A549 treated with ZK216348 at 1 μM for 4 hours (cell line): ENCODE data around the gene TRMT61B. TPM values are rescaled to one million over a fixed set of nuclear protein-coding genes. Genes with fewer than 3 reads are reported as not detected.

Experiments used
- total RNA-seq: library from RNA; stranded (reverse); fragments of 200-300 nt; extraction: Qiagen RNA extraction; gene quantifications from 5 replicates; pipeline ENCODE4 v1.2.3, GENCODE V29; 2022; ENCODE audit warnings: low read depth

Gene TRMT61B
- 11.9 to 16.4 TPM (median 15.5 TPM) in 5 replicates for total RNA-seq

DNA sequence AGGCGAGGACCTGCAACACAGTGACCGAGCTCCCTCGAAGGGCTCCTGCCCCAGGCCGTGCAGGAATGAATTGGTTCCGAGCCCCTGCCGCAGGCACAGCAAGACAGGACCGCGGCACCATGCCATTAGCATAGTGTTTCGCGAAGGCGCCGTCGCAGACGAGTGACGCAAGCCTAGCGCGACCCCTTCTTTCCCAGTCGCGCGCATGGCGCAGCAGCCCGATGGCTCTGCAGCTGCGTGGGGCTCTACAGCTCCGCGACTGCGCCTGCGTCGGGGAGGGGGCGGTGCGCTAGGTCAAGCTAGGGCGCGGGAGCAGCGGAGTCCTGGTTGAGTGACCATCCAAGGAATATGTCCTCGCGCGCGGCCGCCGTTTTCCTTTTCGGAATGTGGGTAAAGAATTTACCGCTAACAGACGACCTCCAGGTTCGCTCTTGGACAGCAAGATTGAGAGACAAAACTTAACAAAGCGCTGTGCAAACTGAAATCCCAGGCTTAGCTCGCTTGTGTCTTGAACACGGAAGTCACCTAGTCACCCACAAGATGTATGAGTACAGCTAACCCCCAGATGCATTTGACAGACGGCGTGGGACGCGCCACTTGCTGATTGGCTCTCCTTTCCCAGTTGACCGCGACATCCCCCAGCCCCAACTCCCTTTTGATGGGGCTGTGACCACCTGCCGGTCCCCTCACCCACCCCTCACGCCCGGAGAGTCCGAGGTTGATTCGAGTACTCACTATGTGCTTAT is at the start of gene TRMT61B:
TSS of gene TRMT61B (minus strand) at position 164 of the 746 bp plus-strand sequence. CDS start at position 132, 32 bp downstream.

DNA sequence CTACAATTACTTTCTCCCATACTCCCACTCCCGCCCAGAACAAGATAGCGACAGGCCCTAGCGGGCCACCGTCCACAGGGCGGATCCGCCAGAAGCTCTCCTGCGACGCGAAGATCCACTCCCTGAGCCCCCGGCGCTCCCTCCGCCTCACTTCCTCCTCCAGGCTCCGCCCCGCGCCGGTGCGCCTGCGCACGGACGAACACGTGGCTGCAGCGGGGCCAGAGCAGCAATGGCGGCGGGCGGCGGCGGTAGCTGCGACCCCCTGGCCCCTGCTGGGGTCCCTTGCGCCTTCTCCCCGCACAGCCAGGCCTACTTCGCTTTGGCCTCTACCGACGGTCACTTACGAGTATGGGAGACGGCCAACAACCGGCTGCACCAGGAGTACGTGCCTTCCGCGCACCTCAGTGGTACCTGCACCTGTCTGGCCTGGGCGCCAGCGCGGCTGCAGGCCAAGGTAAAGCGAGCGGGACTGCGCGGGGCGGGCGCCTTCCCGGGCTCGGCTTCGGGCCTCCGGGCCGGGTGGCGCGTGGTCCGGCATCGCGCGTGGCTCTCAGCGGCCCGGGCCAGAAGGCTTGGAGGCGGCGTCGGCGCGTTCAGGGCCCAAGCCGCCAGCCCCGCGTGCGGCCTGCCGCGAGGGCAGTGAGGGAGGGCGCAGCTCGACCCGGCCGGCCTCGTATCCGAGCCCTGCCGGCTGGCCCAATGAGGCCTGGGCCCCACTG is 24.5 kb upstream of the TRMT61B start, which contains the start of gene WDR43:
TSS of gene WDR43 (plus strand) at position 198 of the 719 bp plus-strand sequence. CDS start at position 230, 32 bp downstream.

DNA sequence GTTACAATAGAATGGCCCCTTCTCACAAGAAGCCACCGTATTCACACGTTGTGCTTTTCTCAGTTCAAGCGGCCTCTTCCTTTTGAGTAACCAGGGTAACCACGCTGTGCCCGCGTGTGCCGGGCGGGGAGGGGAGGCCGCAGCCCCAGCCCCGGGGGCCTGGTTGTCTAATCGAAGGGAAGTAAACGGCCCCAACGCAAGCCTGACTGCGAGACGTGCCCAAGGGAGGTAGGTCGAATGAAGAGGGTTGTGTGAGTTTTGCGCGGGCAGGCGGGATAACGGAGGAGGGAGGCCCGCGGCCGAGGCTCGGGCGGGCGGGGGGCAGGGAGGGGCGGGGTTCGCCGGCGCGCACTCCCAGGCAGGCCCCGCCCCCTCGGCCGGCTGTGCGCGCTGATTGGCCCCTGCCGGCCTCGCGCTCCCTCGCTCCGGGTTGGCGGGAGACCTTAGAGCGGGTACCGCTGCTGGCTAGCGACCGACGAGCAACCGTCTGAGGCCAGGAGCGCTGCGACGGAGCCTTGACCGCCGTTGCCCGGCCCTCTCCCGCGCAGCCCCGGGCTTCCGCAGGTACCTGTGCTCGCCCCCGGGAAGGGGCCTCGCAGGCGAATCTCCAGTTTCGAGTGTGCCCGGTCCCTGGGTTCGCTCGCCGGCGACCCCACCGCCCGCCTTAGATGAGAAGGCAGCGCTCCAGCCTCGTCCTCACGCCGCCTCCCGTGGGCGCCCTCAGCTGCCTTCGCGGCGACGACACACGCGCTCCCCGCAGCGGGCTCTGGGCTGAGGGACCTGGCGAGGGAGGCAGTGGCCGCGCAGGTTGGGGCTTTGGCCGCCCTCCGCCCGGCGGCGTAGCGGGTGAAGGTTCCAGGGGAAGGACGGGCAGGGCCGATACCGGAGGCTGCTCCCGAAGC is 59.5 kb downstream of the TRMT61B start, which contains the start of gene SPDYA:
TSS of gene SPDYA (plus strand) at position 451 of the 902 bp plus-strand sequence. CDS start 5,181 bp downstream, outside the sequence.

Other genes starting within 250 kb of the TRMT61B start
- 89.9 to 136 TPM (median 116 TPM) in 5 replicates for gene PPP1CB, start 118.5 kb downstream of the TRMT61B start, total RNA-seq
- 0.14 to 0.33 TPM (median 0.27 TPM) in 4 of 5 replicates, not detected in the other for gene SPDYA, start 59.5 kb downstream of the TRMT61B start, total RNA-seq
- gene WDR43, start 24.4 kb upstream of the TRMT61B start, total RNA-seq, result 76.1 to 110 TPM (median 80.0 TPM) in 5 replicates
- 0.24 to 0.60 TPM (median 0.31 TPM) in 4 of 5 replicates, not detected in the other for gene TOGARAM2, start 111.0 kb upstream of the TRMT61B start, total RNA-seq
- gene PCARE, start 204.2 kb upstream of the TRMT61B start, total RNA-seq, result not detected in 5 replicates
- gene CLIP4, start 245.1 kb upstream of the TRMT61B start, total RNA-seq, result 19.8 to 29.6 TPM (median 23.6 TPM) in 5 replicates